GM23338 (cell line): ENCODE measurements around the gene TBC1D9B. TPM values are rescaled to one million over a fixed set of nuclear protein-coding genes. Genes with fewer than 3 reads are reported as not detected.
"Not testable (repeated sequence)": the region's sequence is repeated elsewhere in the genome, so short reads cannot be mapped to it uniquely, and the experiment has no call there.

ENCODE experiments used
- ATAC-seq: fragments of 200-7000 bp; cut with Tn5 transposase; 3 replicates; pipeline ENCODE4 v1.9.1; 2020
- DNase-seq: peaks from one replicate; pipeline ENCODE4 v3.0.0-alpha.2; 2015; ENCODE audit warnings: low spot score
- H2AFZ ChIP-seq: fragments of 200-600 bp; sonication (generic); 2 replicates; pipeline ENCODE4 v1.8.0; 2016; ENCODE audit warnings: antibody characterized with exemption, mild to moderate bottlenecking, moderate library complexity
- H3F3A ChIP-seq: fragments of 200-600 bp; sonication (generic); replicated peaks from 2 replicates; pipeline ENCODE4 v1.8.0; 2017; ENCODE audit warnings: antibody characterized with exemption, mixed run types, low read depth
- H3K27ac ChIP-seq: fragments of 200-600 bp; sonication (generic); 2 replicates; pipeline ENCODE4 v1.6.1; 2016; ENCODE audit warnings: low read depth
- H3K27me3 ChIP-seq: fragments of 200-600 bp; sonication (generic); 2 replicates; pipeline ENCODE4 v1.8.0; 2016; ENCODE audit warnings: mild to moderate bottlenecking, mixed run types, moderate library complexity; ENCODE audit not compliant: insufficient read depth
- H3K36me3 ChIP-seq: fragments of 200-600 bp; sonication (generic); 2 replicates; pipeline ENCODE4 v1.8.0; 2016; ENCODE audit warnings: mild to moderate bottlenecking; ENCODE audit not compliant: insufficient read depth
- H3K4me1 ChIP-seq: fragments of 200-600 bp; sonication (generic); 2 replicates; pipeline ENCODE4 v1.8.0; 2016; ENCODE audit warnings: mild to moderate bottlenecking, moderate library complexity; ENCODE audit not compliant: insufficient read depth
- H3K4me2 ChIP-seq: fragments of 200-600 bp; sonication (generic); 2 replicates; pipeline ENCODE4 v1.7.1; 2017; ENCODE audit warnings: mixed run types
- H3K4me3 ChIP-seq: fragments of 200-600 bp; sonication (generic); 2 replicates; pipeline ENCODE4 v1.6.1; 2016; ENCODE audit warnings: mixed run types
- H3K79me2 ChIP-seq: fragments of 200-600 bp; sonication (generic); replicated peaks from 2 replicates; pipeline ENCODE4 v1.8.0; 2017; ENCODE audit warnings: mild to moderate bottlenecking; ENCODE audit not compliant: insufficient read depth
- H3K9me2 ChIP-seq: fragments of 200-600 bp; sonication (generic); 2 replicates; pipeline ENCODE4 v1.8.0; 2017; ENCODE audit not compliant: insufficient read depth
- H4K20me1 ChIP-seq: fragments of 200-600 bp; sonication (generic); replicated peaks from 2 replicates; pipeline ENCODE4 v1.8.0; 2017; ENCODE audit warnings: mild to moderate bottlenecking; ENCODE audit not compliant: insufficient read depth
- H3K27ac Mint-ChIP-seq: 2 replicates; pipeline ENCODE4 v1.8.0; 2020; ENCODE audit warnings: inconsistent platforms, mild to moderate bottlenecking, moderate library complexity, mixed read lengths
- H3K27me3 Mint-ChIP-seq: 3 replicates; pipeline ENCODE4 v1.8.0; 2022; ENCODE audit warnings: low read depth, mild to moderate bottlenecking, moderate library complexity, mixed read lengths, inconsistent platforms; ENCODE audit not compliant: insufficient read depth, poor library complexity
- H3K36me3 Mint-ChIP-seq: 3 replicates; pipeline ENCODE4 v1.8.0; 2021; ENCODE audit warnings: low read depth, mild to moderate bottlenecking, inconsistent platforms, moderate library complexity, mixed read lengths
- H3K4me1 Mint-ChIP-seq: 3 replicates; pipeline ENCODE4 v1.8.0; 2020; ENCODE audit warnings: mild to moderate bottlenecking, inconsistent platforms, mixed read lengths
- H3K4me3 Mint-ChIP-seq: 3 replicates; pipeline ENCODE4 v1.8.0; 2021; ENCODE audit warnings: moderate library complexity, mild to moderate bottlenecking, inconsistent platforms, mixed read lengths
- H3K9me3 Mint-ChIP-seq: 3 replicates; pipeline ENCODE4 v1.8.0; 2020; ENCODE audit warnings: moderate library complexity, mild to moderate bottlenecking, inconsistent platforms, mixed read lengths
- JUNB ChIP-seq: IDR thresholded peaks from one replicate; pipeline ENCODE4 v1.6.1; 2016; ENCODE audit warnings: antibody characterized with exemption; ENCODE audit not compliant: unreplicated experiment
- NANOG ChIP-seq: IDR thresholded peaks from 2 replicates; pipeline ENCODE4 v1.6.1; 2016; ENCODE audit warnings: antibody characterized with exemption, borderline replicate concordance
- POLR2AphosphoS5 ChIP-seq: IDR thresholded peaks from 2 replicates; pipeline ENCODE4 v1.6.1; 2016; ENCODE audit warnings: antibody characterized with exemption, low read depth
- polyA plus RNA-seq: library from polyadenylated mRNA; unstranded; fragments of >200 nt; fragmentation: Nextera tagmentation; extraction: Ambion mirVana; gene quantifications from 2 replicates; pipeline ENCODE4 v1.2.1, GENCODE V29; 2016
- total RNA-seq: library from RNA; depleted of rRNA; stranded (reverse); fragments of >200 nt; shearing (Covaris generic); gene quantifications from 2 replicates; pipeline ENCODE4 v1.2.3, GENCODE V29; 2014
- TF ChIP-seq, protein P1 (sequence below): IDR thresholded peaks from one replicate; pipeline ENCODE4 v1.6.1; 2018; ENCODE audit warnings: antibody characterized with exemption; ENCODE audit not compliant: unreplicated experiment
- TF ChIP-seq, protein P2 (sequence below), 2 experiments: fragments of 200-600 bp in 1 of 2; sonication (generic) in 1 of 2; conservative IDR thresholded peaks; 2 replicates each; pipeline versions ENCODE4 v1.5.1 to v1.6.1; 2016 to 2017; ENCODE audit warnings: antibody characterized with exemption in 2 of 2, low read depth in 2 of 2, mild to moderate bottlenecking in 2 of 2, moderate library complexity in 1 of 2
- TF ChIP-seq, protein P3 (sequence below): fragments of 250-450 bp; sonication (Bioruptor Pico); IDR thresholded peaks from 2 replicates; pipeline ENCODE4 v1.5.0; 2020; ENCODE audit warnings: mild to moderate bottlenecking, moderate library complexity

Gene TBC1D9B
- total and polyA plus RNA-seq, 2 experiments from 2014 or later: 19.0 to 38.0 TPM

GRCh38 chr5:179836225-179837019 lies 71.3 kb downstream of the TBC1D9B start:
- no peaks in the 10 kb centered on the region for H3K27me3 ChIP-seq
- H3K4me1 Mint-ChIP-seq: no peaks in the 10 kb centered on the region
- no peak overlapping the region for H3K4me2 ChIP-seq
- H3K9me3 Mint-ChIP-seq: peaks cover 8% of the 10 kb centered on the region
- H3K79me2 ChIP-seq: no peaks in the 10 kb centered on the region
- TF ChIP-seq, protein P1, sequence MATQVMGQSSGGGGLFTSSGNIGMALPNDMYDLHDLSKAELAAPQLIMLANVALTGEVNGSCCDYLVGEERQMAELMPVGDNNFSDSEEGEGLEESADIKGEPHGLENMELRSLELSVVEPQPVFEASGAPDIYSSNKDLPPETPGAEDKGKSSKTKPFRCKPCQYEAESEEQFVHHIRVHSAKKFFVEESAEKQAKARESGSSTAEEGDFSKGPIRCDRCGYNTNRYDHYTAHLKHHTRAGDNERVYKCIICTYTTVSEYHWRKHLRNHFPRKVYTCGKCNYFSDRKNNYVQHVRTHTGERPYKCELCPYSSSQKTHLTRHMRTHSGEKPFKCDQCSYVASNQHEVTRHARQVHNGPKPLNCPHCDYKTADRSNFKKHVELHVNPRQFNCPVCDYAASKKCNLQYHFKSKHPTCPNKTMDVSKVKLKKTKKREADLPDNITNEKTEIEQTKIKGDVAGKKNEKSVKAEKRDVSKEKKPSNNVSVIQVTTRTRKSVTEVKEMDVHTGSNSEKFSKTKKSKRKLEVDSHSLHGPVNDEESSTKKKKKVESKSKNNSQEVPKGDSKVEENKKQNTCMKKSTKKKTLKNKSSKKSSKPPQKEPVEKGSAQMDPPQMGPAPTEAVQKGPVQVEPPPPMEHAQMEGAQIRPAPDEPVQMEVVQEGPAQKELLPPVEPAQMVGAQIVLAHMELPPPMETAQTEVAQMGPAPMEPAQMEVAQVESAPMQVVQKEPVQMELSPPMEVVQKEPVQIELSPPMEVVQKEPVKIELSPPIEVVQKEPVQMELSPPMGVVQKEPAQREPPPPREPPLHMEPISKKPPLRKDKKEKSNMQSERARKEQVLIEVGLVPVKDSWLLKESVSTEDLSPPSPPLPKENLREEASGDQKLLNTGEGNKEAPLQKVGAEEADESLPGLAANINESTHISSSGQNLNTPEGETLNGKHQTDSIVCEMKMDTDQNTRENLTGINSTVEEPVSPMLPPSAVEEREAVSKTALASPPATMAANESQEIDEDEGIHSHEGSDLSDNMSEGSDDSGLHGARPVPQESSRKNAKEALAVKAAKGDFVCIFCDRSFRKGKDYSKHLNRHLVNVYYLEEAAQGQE: no peak
- no peak for TF ChIP-seq NANOG
- TF ChIP-seq POLR2AphosphoS5: no peak; the same call in 1 of the 2 replicates
- TF ChIP-seq JUNB: no peak
- TF ChIP-seq, protein P2, sequence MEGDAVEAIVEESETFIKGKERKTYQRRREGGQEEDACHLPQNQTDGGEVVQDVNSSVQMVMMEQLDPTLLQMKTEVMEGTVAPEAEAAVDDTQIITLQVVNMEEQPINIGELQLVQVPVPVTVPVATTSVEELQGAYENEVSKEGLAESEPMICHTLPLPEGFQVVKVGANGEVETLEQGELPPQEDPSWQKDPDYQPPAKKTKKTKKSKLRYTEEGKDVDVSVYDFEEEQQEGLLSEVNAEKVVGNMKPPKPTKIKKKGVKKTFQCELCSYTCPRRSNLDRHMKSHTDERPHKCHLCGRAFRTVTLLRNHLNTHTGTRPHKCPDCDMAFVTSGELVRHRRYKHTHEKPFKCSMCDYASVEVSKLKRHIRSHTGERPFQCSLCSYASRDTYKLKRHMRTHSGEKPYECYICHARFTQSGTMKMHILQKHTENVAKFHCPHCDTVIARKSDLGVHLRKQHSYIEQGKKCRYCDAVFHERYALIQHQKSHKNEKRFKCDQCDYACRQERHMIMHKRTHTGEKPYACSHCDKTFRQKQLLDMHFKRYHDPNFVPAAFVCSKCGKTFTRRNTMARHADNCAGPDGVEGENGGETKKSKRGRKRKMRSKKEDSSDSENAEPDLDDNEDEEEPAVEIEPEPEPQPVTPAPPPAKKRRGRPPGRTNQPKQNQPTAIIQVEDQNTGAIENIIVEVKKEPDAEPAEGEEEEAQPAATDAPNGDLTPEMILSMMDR (conservative IDR thresholded peaks at IDR 0.05; ENCODE audit: low read depth in 2 of 2): 0 out of 4 replicates have a peak, but pooled peaks of 1 of the 2 experiments have one; percentile 12
- TF ChIP-seq, protein P3, sequence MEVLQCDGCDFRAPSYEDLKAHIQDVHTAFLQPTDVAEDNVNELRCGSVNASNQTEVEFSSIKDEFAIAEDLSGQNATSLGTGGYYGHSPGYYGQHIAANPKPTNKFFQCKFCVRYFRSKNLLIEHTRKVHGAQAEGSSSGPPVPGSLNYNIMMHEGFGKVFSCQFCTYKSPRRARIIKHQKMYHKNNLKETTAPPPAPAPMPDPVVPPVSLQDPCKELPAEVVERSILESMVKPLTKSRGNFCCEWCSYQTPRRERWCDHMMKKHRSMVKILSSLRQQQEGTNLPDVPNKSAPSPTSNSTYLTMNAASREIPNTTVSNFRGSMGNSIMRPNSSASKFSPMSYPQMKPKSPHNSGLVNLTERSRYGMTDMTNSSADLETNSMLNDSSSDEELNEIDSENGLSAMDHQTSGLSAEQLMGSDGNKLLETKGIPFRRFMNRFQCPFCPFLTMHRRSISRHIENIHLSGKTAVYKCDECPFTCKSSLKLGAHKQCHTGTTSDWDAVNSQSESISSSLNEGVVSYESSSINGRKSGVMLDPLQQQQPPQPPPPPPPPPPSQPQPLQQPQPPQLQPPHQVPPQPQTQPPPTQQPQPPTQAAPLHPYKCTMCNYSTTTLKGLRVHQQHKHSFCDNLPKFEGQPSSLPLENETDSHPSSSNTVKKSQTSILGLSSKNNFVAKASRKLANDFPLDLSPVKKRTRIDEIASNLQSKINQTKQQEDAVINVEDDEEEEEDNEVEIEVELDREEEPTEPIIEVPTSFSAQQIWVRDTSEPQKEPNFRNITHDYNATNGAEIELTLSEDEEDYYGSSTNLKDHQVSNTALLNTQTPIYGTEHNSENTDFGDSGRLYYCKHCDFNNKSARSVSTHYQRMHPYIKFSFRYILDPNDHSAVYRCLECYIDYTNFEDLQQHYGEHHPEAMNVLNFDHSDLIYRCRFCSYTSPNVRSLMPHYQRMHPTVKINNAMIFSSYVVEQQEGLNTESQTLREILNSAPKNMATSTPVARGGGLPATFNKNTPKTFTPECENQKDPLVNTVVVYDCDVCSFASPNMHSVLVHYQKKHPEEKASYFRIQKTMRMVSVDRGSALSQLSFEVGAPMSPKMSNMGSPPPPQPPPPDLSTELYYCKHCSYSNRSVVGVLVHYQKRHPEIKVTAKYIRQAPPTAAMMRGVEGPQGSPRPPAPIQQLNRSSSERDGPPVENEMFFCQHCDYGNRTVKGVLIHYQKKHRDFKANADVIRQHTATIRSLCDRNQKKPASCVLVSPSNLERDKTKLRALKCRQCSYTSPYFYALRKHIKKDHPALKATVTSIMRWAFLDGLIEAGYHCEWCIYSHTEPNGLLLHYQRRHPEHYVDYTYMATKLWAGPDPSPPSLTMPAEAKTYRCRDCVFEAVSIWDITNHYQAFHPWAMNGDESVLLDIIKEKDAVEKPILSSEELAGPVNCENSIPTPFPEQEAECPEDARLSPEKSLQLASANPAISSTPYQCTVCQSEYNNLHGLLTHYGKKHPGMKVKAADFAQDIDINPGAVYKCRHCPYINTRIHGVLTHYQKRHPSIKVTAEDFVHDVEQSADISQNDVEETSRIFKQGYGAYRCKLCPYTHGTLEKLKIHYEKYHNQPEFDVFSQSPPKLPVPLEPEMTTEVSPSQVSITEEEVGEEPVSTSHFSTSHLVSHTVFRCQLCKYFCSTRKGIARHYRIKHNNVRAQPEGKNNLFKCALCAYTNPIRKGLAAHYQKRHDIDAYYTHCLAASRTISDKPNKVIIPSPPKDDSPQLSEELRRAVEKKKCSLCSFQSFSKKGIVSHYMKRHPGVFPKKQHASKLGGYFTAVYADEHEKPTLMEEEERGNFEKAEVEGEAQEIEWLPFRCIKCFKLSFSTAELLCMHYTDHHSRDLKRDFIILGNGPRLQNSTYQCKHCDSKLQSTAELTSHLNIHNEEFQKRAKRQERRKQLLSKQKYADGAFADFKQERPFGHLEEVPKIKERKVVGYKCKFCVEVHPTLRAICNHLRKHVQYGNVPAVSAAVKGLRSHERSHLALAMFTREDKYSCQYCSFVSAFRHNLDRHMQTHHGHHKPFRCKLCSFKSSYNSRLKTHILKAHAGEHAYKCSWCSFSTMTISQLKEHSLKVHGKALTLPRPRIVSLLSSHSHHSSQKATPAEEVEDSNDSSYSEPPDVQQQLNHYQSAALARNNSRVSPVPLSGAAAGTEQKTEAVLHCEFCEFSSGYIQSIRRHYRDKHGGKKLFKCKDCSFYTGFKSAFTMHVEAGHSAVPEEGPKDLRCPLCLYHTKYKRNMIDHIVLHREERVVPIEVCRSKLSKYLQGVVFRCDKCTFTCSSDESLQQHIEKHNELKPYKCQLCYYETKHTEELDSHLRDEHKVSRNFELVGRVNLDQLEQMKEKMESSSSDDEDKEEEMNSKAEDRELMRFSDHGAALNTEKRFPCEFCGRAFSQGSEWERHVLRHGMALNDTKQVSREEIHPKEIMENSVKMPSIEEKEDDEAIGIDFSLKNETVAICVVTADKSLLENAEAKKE (CRISPR knock-in tag): no peak
- no peak overlapping the region for H3K4me3 ChIP-seq
- H3K27ac Mint-ChIP-seq: peak overlapping the region; percentile 49; the same call in 1 of the 2 replicates
- peaks cover 5% of the 10 kb centered on the region; the same call in 1 of the 2 replicates for H4K20me1 ChIP-seq
- ATAC-seq: peak; percentile 29
- no peaks in the 10 kb centered on the region for H3K4me1 ChIP-seq
- no peaks in the 10 kb centered on the region for H3K9me2 ChIP-seq
- H3F3A ChIP-seq: peaks cover 18% of the 10 kb centered on the region; the same call in 1 of the 2 replicates
- peak; percentile 28 for DNase-seq
- peaks cover 21% of the 10 kb centered on the region for H3K36me3 ChIP-seq
- H3K4me3 Mint-ChIP-seq: no peak overlapping the region
- H2AFZ ChIP-seq: no peak overlapping the region
- H3K36me3 Mint-ChIP-seq: peaks cover 93% of the 10 kb centered on the region
- 0 out of 2 replicates have a peak overlapping the region, but pooled peaks have one; percentile 33 for H3K27ac ChIP-seq
- H3K27me3 Mint-ChIP-seq: peaks cover 24% of the 10 kb centered on the region

DNA sequence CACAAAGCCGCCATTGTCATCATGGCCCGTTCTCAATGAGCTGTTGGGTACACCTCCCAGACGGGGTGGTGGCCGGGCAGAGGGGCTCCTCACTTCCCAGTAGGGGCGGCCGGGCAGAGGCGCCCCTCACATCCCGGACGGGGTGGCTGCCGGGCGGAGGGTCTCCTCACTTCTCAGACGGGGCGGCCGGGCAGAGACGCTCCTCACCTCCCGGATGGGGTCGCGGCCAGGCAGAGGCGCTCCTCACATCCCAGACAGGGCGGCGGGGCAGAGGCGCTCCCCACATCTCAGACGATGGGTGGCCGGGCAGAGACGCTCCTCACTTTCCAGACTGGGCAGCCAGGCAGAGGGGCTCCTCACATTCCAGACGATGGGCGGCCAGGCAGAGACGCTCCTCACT lies 72.8 kb downstream of the TBC1D9B start:
- Mint-ChIP-seq H3K27me3 (peaks cover 21% of the 10 kb centered on the region), H3K9me3 (peaks cover 10% of the 10 kb centered on the region), H3K36me3 (peaks cover 95% of the 10 kb centered on the region)
- not testable (repeated sequence) for H3K4me2 ChIP-seq, H3K79me2 ChIP-seq, H3K4me1 Mint-ChIP-seq, H3K4me3 Mint-ChIP-seq, ATAC-seq, DNase-seq, H3K27me3 ChIP-seq, H3K27ac ChIP-seq, H3K4me3 ChIP-seq, H3K9me2 ChIP-seq, H2AFZ ChIP-seq, H3K27ac Mint-ChIP-seq, H3K4me1 ChIP-seq
- Histone ChIP-seq H3K36me3 (peaks cover 25% of the 10 kb centered on the region), H4K20me1 (peaks cover 13% of the 10 kb centered on the region), H3F3A (peaks cover 25% of the 10 kb centered on the region)
